Measurements from ENCODE around the gene TCTN3.
"Not testable (repeated sequence)": the region's sequence is repeated elsewhere in the genome, so short reads cannot be mapped to it uniquely, and the experiment has no call there.

TCTN3 gene

GRCh38 chr10:95729323-95730055 is 35.8 kb upstream of the TCTN3 start:
- TF ChIP-seq CTCF (IDR thresholded peaks at IDR 0.05; ENCODE audit: insufficient read depth, missing control alignments): no peak
- DNase-seq (ENCODE audit: insufficient read length, low spot score) (no peak), FAIRE-seq (no peak)

- no peak for DNase-seq (ENCODE audit: insufficient read length, low spot score)
- TF ChIP-seq CTCF (IDR thresholded peaks at IDR 0.05; ENCODE audit: insufficient read depth, missing control alignments): no peak
- no peak for FAIRE-seq
Measured at GRCh38 chr10:95728526-95728925, 34.8 kb upstream of the TCTN3 start.

GRCh38 chr10:95722496-95722895 is 28.8 kb upstream of the TCTN3 start:
- not testable (repeated sequence) for DNase-seq (ENCODE audit: insufficient read length, low spot score); FAIRE-seq

- DNase-seq (ENCODE audit: insufficient read length, low spot score); FAIRE-seq: not testable (repeated sequence)
Measured at GRCh38 chr10:95720745-95721144, 27.0 kb upstream of the TCTN3 start.

GRCh38 chr10:95716866-95717265 is 23.1 kb upstream of the TCTN3 start:
- DNase-seq (ENCODE audit: insufficient read length, low spot score): no peak
- TF ChIP-seq CTCF (IDR thresholded peaks at IDR 0.05; ENCODE audit: insufficient read depth, missing control alignments): no peak
- no peak for FAIRE-seq

GRCh38 chr10:95716466-95716865 is 22.7 kb upstream of the TCTN3 start:
- DNase-seq (ENCODE audit: insufficient read length, low spot score): no peak
- no peak for TF ChIP-seq CTCF (IDR thresholded peaks at IDR 0.05; ENCODE audit: insufficient read depth, missing control alignments)
- FAIRE-seq: no peak

GRCh38 chr10:95711492-95711891 is 17.8 kb upstream of the TCTN3 start:
- TF ChIP-seq CTCF (IDR thresholded peaks at IDR 0.05; ENCODE audit: insufficient read depth, missing control alignments): no peak
- FAIRE-seq (no peak), DNase-seq (ENCODE audit: insufficient read length, low spot score) (no peak)

GRCh38 chr10:95706990-95707389 is 13.3 kb upstream of the TCTN3 start:
- FAIRE-seq (no peak), DNase-seq (ENCODE audit: insufficient read length, low spot score) (no peak)
- no peak for TF ChIP-seq CTCF (IDR thresholded peaks at IDR 0.05; ENCODE audit: insufficient read depth, missing control alignments)
